ENCODE data around the gene ZHX3. TPM values are rescaled to one million over a fixed set of nuclear protein-coding genes. Genes with fewer than 3 reads are reported as not detected.

ZHX3 gene
- total and polyA plus RNA-seq, 2 of the 13 experiments (the other 11 are each of a cell fraction or from before 2014, with no cell fraction given), result 8.4 to 11.7 TPM

GRCh38 chr20:41329435-41330342 lies 12.2 kb upstream of the ZHX3 start (continued):
- TF ChIP-seq AKNA (CRISPR knock-in tag; IDR thresholded peaks at IDR 0.05; ENCODE audit: borderline replicate concordance) (no peak), ZNF878 (CRISPR knock-in tag; IDR thresholded peaks at IDR 0.05) (no peak), CREM (IDR thresholded peaks at IDR 0.05) (no peak), CREM (CRISPR knock-in tag; IDR thresholded peaks at IDR 0.05) (no peak), SNAPC5 (CRISPR knock-in tag; IDR thresholded peaks at IDR 0.05; ENCODE audit: borderline replicate concordance) (no peak), KDM5B (CRISPR knock-in tag; IDR thresholded peaks at IDR 0.05; ENCODE audit: borderline replicate concordance) (peak; percentile 63; the same call in 1 of the 2 replicates), CCDC6 (CRISPR knock-in tag; IDR thresholded peaks at IDR 0.05) (no peak), EED (CRISPR knock-in tag; IDR thresholded peaks at IDR 0.05) (no peak), RFX5 (IDR thresholded peaks at IDR 0.05; ENCODE audit: low read depth, low read length) (no peak), THAP7 (CRISPR knock-in tag; IDR thresholded peaks at IDR 0.05) (peak; percentile 75; the same call in 1 of the 2 replicates), ATF4 (CRISPR knock-in tag; IDR thresholded peaks at IDR 0.05) (0 out of 4 replicates have a peak, but pooled peaks of 1 of the 2 experiments have one; percentile 12), SNRNP70 (IDR thresholded peaks at IDR 0.05; ENCODE audit: low read depth, low read length) (no peak), ZNF782 (CRISPR knock-in tag; IDR thresholded peaks at IDR 0.05; ENCODE audit: borderline replicate concordance) (peak; percentile 52; the same call in 1 of the 2 replicates), ZBTB8A (CRISPR knock-in tag; IDR thresholded peaks at IDR 0.05; ENCODE audit: borderline replicate concordance, low read depth) (no peak), JUND (CRISPR knock-in tag; IDR thresholded peaks at IDR 0.05) (peak; percentile 55; the same call in 1 of the 2 replicates), ARNT (IDR thresholded peaks at IDR 0.05) (no peak), ZNF317 (CRISPR knock-in tag; IDR thresholded peaks at IDR 0.05) (peak; percentile 57; the same call in 1 of the 2 replicates), ZNF430 (CRISPR knock-in tag; IDR thresholded peaks at IDR 0.05) (peak; percentile 74; the same call in 1 of the 2 replicates), HNF4A (CRISPR knock-in tag; IDR thresholded peaks at IDR 0.05) (no peak), MYC (CRISPR knock-in tag; IDR thresholded peaks at IDR 0.05; ENCODE audit: borderline replicate concordance) (peak; percentile 93), IRX3 (CRISPR knock-in tag; IDR thresholded peaks at IDR 0.05; ENCODE audit: borderline replicate concordance, low read depth) (no peak), ISX (CRISPR knock-in tag; conservative IDR thresholded peaks at IDR 0.05) (no peak; the same call in 1 of the 2 replicates), FOXA1 (IDR thresholded peaks at IDR 0.05) (no peak), FOXA1 (CRISPR knock-in tag; IDR thresholded peaks at IDR 0.05) (no peak)
